ENCODE results near the gene PCBD2. TPM values are rescaled to one million over a fixed set of nuclear protein-coding genes. Genes with fewer than 3 reads are reported as not detected.

The PCBD2 gene
- total and polyA plus RNA-seq, 2 of the 8 experiments (the other 6 are each of a cell fraction or from before 2014, with no cell fraction given): 4.8 to 10.3 TPM

- Histone ChIP-seq H3K14ac (ENCODE audit: insufficient read length) (no peak overlapping the region), H2AK5ac (ENCODE audit: low read depth, low read length) (no peak overlapping the region), H4K8ac (ENCODE audit: extremely low read depth, insufficient read depth, low read length) (no peak overlapping the region), H3K79me2 (ENCODE audit: control insufficient read depth in 1 of 2, insufficient read depth in 2 of 2, low read length in 2 of 2) (no peaks in the 10 kb centered on the region), H2AFZ (ENCODE audit: low read length) (no peak overlapping the region), H3K9ac (replicated peaks in 1 of 4; ENCODE audit: extremely low read depth in 1 of 4, low read depth in 3 of 4, low read length in 3 of 4) (no peak overlapping the region), H2BK15ac (ENCODE audit: low read length) (no peak overlapping the region), H4K91ac (replicated peaks; ENCODE audit: insufficient read length, low read length) (no peak overlapping the region), H3K4me1 (replicated peaks in 1 of 4; ENCODE audit: control insufficient read depth in 3 of 4, insufficient read depth in 4 of 4, low read length in 3 of 4) (no peaks in the 10 kb centered on the region), H3K9me3 (ENCODE audit: insufficient read depth in 2 of 2, low read depth in 1 of 2, low read length in 1 of 2) (no peaks in the 10 kb centered on the region), H2BK12ac (ENCODE audit: low read depth, low read length) (no peak overlapping the region), H3K27ac (ENCODE audit: low read depth, low read length) (no peak overlapping the region), H3K79me1 (ENCODE audit: low read depth, low read length) (no peaks in the 10 kb centered on the region), H3K23ac (ENCODE audit: insufficient read length) (no peak overlapping the region), H3K4ac (replicated peaks; ENCODE audit: insufficient read length, low read depth, low read length) (no peak overlapping the region), H3K36me3 (ENCODE audit: control insufficient read depth in 2 of 4, insufficient read depth in 4 of 4, low read length in 3 of 4) (no peaks in the 10 kb centered on the region; a peak in 2 of 8 replicates), H3K23me2 (ENCODE audit: low read depth, low read length) (no peaks in the 10 kb centered on the region), H2BK20ac (ENCODE audit: low read length) (no peak overlapping the region), H3K18ac (ENCODE audit: extremely low read depth, low read length) (no peak overlapping the region), H3K4me3 (ENCODE audit: extremely low read depth in 1 of 4, insufficient read depth in 2 of 4, low read depth in 3 of 4, low read length in 4 of 4) (no peak overlapping the region), H3K56ac (replicated peaks; ENCODE audit: insufficient read length, low read depth, low read length) (no peak overlapping the region), H4K20me1 (replicated peaks in 1 of 2; ENCODE audit: control insufficient read depth in 1 of 2, insufficient read depth in 2 of 2, low read length in 2 of 2) (no peaks in the 10 kb centered on the region), H2BK5ac (ENCODE audit: low read depth, low read length) (no peak overlapping the region), H4K5ac (ENCODE audit: insufficient read length, low read depth, low read length) (no peak overlapping the region), H3K4me2 (ENCODE audit: insufficient read depth in 1 of 2, low read depth in 2 of 2, low read length in 2 of 2) (no peak overlapping the region), H3K27me3 (replicated peaks in 1 of 4; ENCODE audit: control insufficient read depth in 3 of 4, extremely low read depth in 1 of 4, insufficient read depth in 3 of 4, low read length in 3 of 4) (no peaks in the 10 kb centered on the region), H2BK120ac (replicated peaks; ENCODE audit: low read depth, low read length) (no peak overlapping the region)
- no peak for TF ChIP-seq TAF7 (optimal IDR thresholded peaks at IDR 0.05; ENCODE audit: borderline replicate concordance, low read depth, low read length)
- TF ChIP-seq ATF2 (IDR thresholded peaks at IDR 0.05; ENCODE audit: low read length): no peak
- TF ChIP-seq CTBP2 (IDR thresholded peaks at IDR 0.05; ENCODE audit: borderline replicate concordance, insufficient read depth, insufficient read length, low read length): no peak
- no peak for TF ChIP-seq SP1 (IDR thresholded peaks at IDR 0.05; ENCODE audit: low read depth, low read length)
- TF ChIP-seq CHD1 (IDR thresholded peaks at IDR 0.05; ENCODE audit: low read depth, low read length): no peak
- no peak for TF ChIP-seq HDAC6 (IDR thresholded peaks at IDR 0.05; ENCODE audit: low read depth, low read length)
- no peak for TF ChIP-seq NRF1 (IDR thresholded peaks at IDR 0.05; ENCODE audit: low read depth, low read length)
- TF ChIP-seq POU5F1 (IDR thresholded peaks at IDR 0.05; ENCODE audit: low read depth, low read length): no peak
- TF ChIP-seq TCF12 (IDR thresholded peaks at IDR 0.05; ENCODE audit: low read depth, low read length): no peak
- TF ChIP-seq ATF3 (IDR thresholded peaks at IDR 0.05; ENCODE audit: insufficient read depth, low read depth, low read length): no peak
- TF ChIP-seq YY1 (IDR thresholded peaks at IDR 0.05; ENCODE audit: low read depth, low read length): no peak
- CTCF ChIA-PET (ENCODE audit: partially characterized antibody): interaction anchor here (1.5 kb wide), 1 partner anchor 48 kb away, joined by 5 read pairs; no protein-coding TSS in a partner anchor
- 95% methylated on average over 3 of the region's 3 CpGs; no CpG with 5 or more reads in 1 of the 2 experiments for WGBS, 2 experiments (ENCODE audit: extremely low coverage in 1 of 2, insufficient coverage in 1 of 2, insufficient read length in 1 of 2, insufficient replicate concordance in 2 of 2, low coverage in 1 of 2, low lambda C conversion rate in 2 of 2, missing lambda C conversion rate in 1 of 2)
- POLR2A ChIA-PET (ENCODE audit: partially characterized antibody): interaction anchor here (1.1 to 1.4 kb wide), 2 partner anchors 13 kb away, joined by 3 to 4 read pairs; no protein-coding TSS in a partner anchor
- DNase-seq (ENCODE audit: low read depth in 1 of 2, low spot score in 2 of 2) (no peak), FAIRE-seq (no peak)
Observed at GRCh38 chr5:134965271-134965825, 60.4 kb downstream of the PCBD2 start.
